Retinal pigment epithelial cell (primary cell): ENCODE results near the gene ZNF335.

ENCODE experiments used
- DNase-seq: peaks from one replicate; pipeline ENCODE4 v3.0.0-alpha.2; 2010; ENCODE audit warnings: low read depth
- H3K4me3 ChIP-seq: 2 replicates; pipeline ENCODE4 v1.5.1; 2011; ENCODE audit warnings: mild to moderate bottlenecking, low read length, control low read depth, moderate library complexity
- TF ChIP-seq, protein P1 (sequence below): conservative IDR thresholded peaks from 2 replicates; pipeline ENCODE4 v1.5.1; 2011; ENCODE audit warnings: low read depth, low read length, control low read depth, inconsistent platforms

ZNF335 gene, protein sequence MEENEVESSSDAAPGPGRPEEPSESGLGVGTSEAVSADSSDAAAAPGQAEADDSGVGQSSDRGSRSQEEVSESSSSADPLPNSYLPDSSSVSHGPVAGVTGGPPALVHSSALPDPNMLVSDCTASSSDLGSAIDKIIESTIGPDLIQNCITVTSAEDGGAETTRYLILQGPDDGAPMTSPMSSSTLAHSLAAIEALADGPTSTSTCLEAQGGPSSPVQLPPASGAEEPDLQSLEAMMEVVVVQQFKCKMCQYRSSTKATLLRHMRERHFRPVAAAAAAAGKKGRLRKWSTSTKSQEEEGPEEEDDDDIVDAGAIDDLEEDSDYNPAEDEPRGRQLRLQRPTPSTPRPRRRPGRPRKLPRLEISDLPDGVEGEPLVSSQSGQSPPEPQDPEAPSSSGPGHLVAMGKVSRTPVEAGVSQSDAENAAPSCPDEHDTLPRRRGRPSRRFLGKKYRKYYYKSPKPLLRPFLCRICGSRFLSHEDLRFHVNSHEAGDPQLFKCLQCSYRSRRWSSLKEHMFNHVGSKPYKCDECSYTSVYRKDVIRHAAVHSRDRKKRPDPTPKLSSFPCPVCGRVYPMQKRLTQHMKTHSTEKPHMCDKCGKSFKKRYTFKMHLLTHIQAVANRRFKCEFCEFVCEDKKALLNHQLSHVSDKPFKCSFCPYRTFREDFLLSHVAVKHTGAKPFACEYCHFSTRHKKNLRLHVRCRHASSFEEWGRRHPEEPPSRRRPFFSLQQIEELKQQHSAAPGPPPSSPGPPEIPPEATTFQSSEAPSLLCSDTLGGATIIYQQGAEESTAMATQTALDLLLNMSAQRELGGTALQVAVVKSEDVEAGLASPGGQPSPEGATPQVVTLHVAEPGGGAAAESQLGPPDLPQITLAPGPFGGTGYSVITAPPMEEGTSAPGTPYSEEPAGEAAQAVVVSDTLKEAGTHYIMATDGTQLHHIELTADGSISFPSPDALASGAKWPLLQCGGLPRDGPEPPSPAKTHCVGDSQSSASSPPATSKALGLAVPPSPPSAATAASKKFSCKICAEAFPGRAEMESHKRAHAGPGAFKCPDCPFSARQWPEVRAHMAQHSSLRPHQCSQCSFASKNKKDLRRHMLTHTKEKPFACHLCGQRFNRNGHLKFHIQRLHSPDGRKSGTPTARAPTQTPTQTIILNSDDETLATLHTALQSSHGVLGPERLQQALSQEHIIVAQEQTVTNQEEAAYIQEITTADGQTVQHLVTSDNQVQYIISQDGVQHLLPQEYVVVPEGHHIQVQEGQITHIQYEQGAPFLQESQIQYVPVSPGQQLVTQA (N-terminal part only)

DNA sequence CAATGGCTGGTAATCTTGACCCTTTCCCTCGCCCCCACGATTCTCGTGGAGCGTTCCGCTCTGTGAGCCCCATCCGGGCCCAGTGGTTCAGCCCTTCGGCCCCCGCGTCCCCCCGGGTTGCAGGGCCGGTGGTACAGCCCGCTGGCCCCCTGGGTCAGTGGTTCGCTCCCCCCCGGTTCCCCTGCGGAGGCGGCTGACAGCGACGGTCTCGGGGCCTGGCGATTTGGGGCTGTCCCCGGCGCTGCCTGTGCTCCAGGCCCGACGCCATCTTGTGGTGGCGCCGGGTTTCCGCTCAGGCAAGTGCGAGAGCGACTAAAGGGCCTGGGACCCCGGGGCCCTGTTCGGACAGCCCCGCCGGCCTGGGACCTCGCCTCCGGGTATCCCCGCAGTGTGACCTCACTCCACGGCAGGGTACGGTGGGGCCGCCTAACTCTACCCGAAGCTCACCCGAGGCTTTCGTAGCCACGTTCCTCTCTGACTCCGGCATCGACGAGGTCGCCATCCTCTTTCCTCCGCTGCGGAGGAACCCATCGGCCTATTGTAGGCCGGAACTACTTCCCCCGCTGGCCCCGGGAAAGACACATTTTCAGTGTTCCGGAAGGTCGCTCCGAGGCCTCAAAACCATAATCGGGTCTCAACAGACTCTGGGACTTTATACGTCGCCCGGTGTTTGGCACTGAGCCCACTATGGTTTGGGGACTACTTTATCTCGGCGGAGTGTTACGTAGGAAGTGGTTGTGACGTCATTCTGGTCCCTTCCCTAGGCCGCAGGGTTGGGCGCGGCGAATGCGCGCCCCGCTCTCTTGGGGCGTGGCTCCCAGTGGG lies at the start of gene ZNF335:
Gene ZNF335 (minus strand): TSS at position 529 of the 825 bp plus-strand sequence. CDS start 793 bp downstream, outside the sequence.
- TF ChIP-seq, protein P1, sequence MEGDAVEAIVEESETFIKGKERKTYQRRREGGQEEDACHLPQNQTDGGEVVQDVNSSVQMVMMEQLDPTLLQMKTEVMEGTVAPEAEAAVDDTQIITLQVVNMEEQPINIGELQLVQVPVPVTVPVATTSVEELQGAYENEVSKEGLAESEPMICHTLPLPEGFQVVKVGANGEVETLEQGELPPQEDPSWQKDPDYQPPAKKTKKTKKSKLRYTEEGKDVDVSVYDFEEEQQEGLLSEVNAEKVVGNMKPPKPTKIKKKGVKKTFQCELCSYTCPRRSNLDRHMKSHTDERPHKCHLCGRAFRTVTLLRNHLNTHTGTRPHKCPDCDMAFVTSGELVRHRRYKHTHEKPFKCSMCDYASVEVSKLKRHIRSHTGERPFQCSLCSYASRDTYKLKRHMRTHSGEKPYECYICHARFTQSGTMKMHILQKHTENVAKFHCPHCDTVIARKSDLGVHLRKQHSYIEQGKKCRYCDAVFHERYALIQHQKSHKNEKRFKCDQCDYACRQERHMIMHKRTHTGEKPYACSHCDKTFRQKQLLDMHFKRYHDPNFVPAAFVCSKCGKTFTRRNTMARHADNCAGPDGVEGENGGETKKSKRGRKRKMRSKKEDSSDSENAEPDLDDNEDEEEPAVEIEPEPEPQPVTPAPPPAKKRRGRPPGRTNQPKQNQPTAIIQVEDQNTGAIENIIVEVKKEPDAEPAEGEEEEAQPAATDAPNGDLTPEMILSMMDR: no peak
- H3K4me3 ChIP-seq: peak within 1 kb of the TSS; percentile 94
- peak; percentile 84 for DNase-seq

DNA sequence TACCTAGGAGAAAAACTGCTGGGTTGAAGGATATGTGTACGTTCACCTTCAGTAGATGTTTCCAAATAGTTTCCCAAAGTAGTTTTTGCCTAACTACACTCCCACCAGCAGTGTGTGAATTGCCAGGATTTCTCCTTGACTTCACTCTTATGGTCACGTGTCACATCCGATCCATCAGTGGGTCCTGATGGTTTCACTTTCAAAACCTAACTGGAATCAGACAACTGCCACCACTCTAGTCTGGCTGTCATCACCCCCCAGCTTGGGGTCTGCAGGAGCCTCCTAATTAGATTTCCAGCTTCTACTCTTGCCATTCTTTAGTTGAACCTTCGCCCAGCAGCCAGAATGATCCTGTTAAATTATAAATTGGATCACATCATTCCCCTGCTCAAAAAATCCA lies 48.6 kb upstream of the ZNF335 start:
- TF ChIP-seq, protein P1: no peak
- no peak for DNase-seq
- no peak overlapping the region for H3K4me3 ChIP-seq

DNA sequence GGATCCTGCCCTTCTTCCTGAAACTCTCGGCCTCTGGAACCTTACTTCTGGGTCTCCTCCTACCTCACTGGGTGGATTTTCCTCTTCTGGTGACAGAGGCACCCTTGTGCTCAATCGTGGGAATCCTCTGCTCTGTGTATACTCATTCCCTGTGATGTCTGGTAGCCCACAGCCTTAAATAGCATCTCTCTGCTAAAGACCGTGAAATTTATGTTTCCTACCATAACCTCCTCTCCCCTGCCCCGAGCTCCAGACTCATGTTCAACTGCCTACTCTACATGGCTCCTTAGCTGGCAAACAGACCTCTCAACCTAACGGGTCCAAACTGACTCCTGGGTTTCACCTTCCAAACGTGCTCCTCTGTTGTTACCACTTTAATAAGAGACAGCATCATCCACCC lies 46.6 kb upstream of the ZNF335 start:
- no peak for DNase-seq
- no peak overlapping the region for H3K4me3 ChIP-seq
- TF ChIP-seq, protein P1: no peak

DNA sequence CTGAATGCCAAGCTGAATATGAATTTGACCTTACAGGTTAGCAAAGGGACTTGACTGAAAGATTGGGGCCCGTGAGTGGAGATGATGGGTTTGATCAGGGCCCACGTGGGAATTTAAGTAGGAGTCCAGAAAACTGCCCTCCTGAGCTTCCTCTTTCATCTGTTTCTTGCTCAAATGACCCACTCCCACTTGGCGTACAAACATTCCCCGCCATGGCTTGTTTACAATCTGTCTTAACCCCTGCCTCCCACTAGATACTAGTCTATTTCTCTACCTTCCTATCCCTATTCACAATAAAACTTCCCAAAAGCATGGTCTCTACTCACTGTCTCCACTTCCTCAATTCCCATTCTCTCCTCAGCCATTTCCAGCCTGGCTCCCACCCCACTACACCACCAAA lies 46.1 kb upstream of the ZNF335 start:
- no peak for DNase-seq
- TF ChIP-seq, protein P1: no peak
- H3K4me3 ChIP-seq: no peak overlapping the region

DNA sequence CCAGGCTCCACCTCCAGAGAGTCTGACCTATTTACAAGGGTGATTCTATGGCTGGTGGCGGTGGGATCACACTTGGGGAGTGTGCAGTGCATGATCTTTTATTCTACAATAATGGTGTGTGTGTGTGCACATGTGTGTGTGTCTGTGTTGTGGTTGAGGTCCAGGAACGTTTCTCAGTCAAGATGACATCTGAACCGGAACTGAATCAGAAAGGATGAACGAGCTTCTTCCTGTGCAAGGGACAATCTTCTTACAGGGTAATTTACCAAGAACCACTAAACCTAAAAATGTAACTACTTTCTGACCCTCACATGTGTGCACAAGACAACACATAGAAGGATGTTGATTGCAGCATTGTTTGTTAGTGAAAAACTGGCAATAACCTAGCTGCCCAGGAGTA lies 45.3 kb upstream of the ZNF335 start:
- H3K4me3 ChIP-seq: no peak overlapping the region
- TF ChIP-seq, protein P1: no peak
- no peak for DNase-seq
